Gastroesophageal sphincter (tissue), 4 donors: ENCODE measurements around the gene SLC29A3. TPM values are rescaled to one million over a fixed set of nuclear protein-coding genes. Genes with fewer than 3 reads are reported as not detected.

Source experiments
- ATAC-seq: fragments of 150-250 bp; one replicate; pipeline ENCODE4 v1.9.1; 2016; ENCODE audit warnings: mild to moderate bottlenecking, moderate library complexity
- H3K27ac ChIP-seq, 4 donors: fragments of 200-600 bp; sonication (generic) in 3 of 4; 1 replicate in 3 of 4; 2 replicates in 1 of 4; pipeline ENCODE4 v1.5.1; 2016 to 2019
- H3K27me3 ChIP-seq: fragments of 200-600 bp; sonication (generic); one replicate; pipeline ENCODE4 v1.5.1; 2019
- H3K36me3 ChIP-seq, 2 donors: fragments of 200-600 bp; sonication (generic); one replicate each; pipeline ENCODE4 v1.5.1; 2019; ENCODE audit warnings: control low read depth in 1 of 2
- H3K4me1 ChIP-seq, 3 donors: fragments of 200-600 bp; sonication (generic); 1 replicate in 2 of 3; 2 replicates in 1 of 3; pipeline ENCODE4 v1.5.1; 2016 to 2019; ENCODE audit warnings: control low read depth in 2 of 3
- H3K4me3 ChIP-seq, 2 donors: fragments of 200-600 bp; sonication (generic); one replicate each; pipeline ENCODE4 v1.5.1; 2019; ENCODE audit warnings: mild to moderate bottlenecking in 1 of 2, moderate library complexity in 1 of 2
- H3K9me3 ChIP-seq, 3 donors: fragments of 200-600 bp; sonication (generic); one replicate each; pipeline ENCODE4 v1.5.1; 2017 to 2019; ENCODE audit warnings: control low read depth in 2 of 3
- CTCF ChIP-seq, 4 experiments: fragments of 200-600 bp in 2 of 4; fragments of 450-650 bp in 2 of 4; sonication (generic) in 1 of 4; IDR thresholded peaks; one replicate each; pipeline ENCODE4 v1.5.1; 2017 to 2019; ENCODE audit warnings: antibody characterized with exemption in 4 of 4, mild to moderate bottlenecking in 2 of 4, moderate library complexity in 2 of 4
- EP300 ChIP-seq: sonication (generic); formaldehyde crosslinking; IDR thresholded peaks from one replicate; pipeline ENCODE4 v1.6.1; 2017; ENCODE audit warnings: antibody characterized with exemption, mild to moderate bottlenecking
- POLR2A ChIP-seq, 2 donors: fragments of 450-650 bp; IDR thresholded peaks; one replicate each; pipeline ENCODE4 v1.6.1; 2017; ENCODE audit warnings: antibody characterized with exemption in 2 of 2, mild to moderate bottlenecking in 2 of 2, moderate library complexity in 1 of 2
- POLR2AphosphoS5 ChIP-seq: sonication (generic); formaldehyde crosslinking; IDR thresholded peaks from one replicate; pipeline ENCODE4 v1.6.1; 2017; ENCODE audit warnings: antibody characterized with exemption
- WGBS, 2 donors: methylation state at CpG; one replicate each; pipeline ENCODE4 v1.1.5; 2018; ENCODE audit warnings: low coverage in 1 of 2; 5-methylcytosine and 5-hydroxymethylcytosine counted together
- total RNA-seq, 4 donors: library from RNA; depleted of rRNA; stranded (reverse); fragments of >200 nt; gene quantifications; one replicate each; pipeline ENCODE4 v1.1.0, GENCODE V29; 2016

Gene SLC29A3
- total RNA-seq, 4 donors from 2014 or later: 3.3 to 9.8 (median 4.9) TPM

GRCh38 chr10:71348850-71349249, 29.8 kb downstream of the SLC29A3 start:
- WGBS, 2 donors: 100% methylated on average over 1 of the region's 1 CpG
- no peaks in the 10 kb centered on the region for H3K9me3 ChIP-seq
- ATAC-seq: no peak
- H3K4me1 ChIP-seq: peaks cover 0 to 4% (median 0%) of the 10 kb centered on the region in 3 donors
- TF ChIP-seq POLR2AphosphoS5 (no peak), POLR2A (IDR thresholded peaks at IDR 0.05) (no peak), EP300 (no peak)
- no peaks in the 10 kb centered on the region for H3K27me3 ChIP-seq
- no peak overlapping the region for H3K4me3 ChIP-seq
- peaks cover 0 to 53% of the 10 kb centered on the region in 2 donors for H3K36me3 ChIP-seq
- no peak overlapping the region for H3K27ac ChIP-seq

- Histone ChIP-seq H3K4me3 (no peak overlapping the region), H3K36me3 (peaks cover 0 to 59% of the 10 kb centered on the region in 2 donors), H3K27me3 (no peaks in the 10 kb centered on the region), H3K9me3 (no peaks in the 10 kb centered on the region), H3K4me1 (no peaks in the 10 kb centered on the region), H3K27ac (no peak overlapping the region)
- 93 to 100% methylated on average over 1 to 5 of the region's 7 CpGs for WGBS, 2 donors
- ATAC-seq: no peak
- TF ChIP-seq EP300: no peak
- TF ChIP-seq POLR2AphosphoS5: no peak
- TF ChIP-seq CTCF (IDR thresholded peaks at IDR 0.05): no peak
- no peak for TF ChIP-seq POLR2A (IDR thresholded peaks at IDR 0.05)
Observed at GRCh38 chr10:71349406-71349805, 30.3 kb downstream of the SLC29A3 start.

- Histone ChIP-seq H3K4me1 (no peaks in the 10 kb centered on the region), H3K27ac (no peak overlapping the region), H3K36me3 (peaks cover 0 to 73% of the 10 kb centered on the region in 2 donors), H3K27me3 (no peaks in the 10 kb centered on the region), H3K9me3 (no peaks in the 10 kb centered on the region), H3K4me3 (no peak overlapping the region)
- no peak for TF ChIP-seq POLR2AphosphoS5
- TF ChIP-seq POLR2A (IDR thresholded peaks at IDR 0.05): no peak
- ATAC-seq: no peak
- 93 to 100% methylated on average over 1 to 3 of the region's 6 CpGs for WGBS, 2 donors
Observed at GRCh38 chr10:71351087-71351486, 32.0 kb downstream of the SLC29A3 start.

- 80 to 100% methylated on average over 1 to 5 of the region's 14 CpGs for WGBS, 2 donors
- peak; percentile 31 for ATAC-seq
- Histone ChIP-seq H3K4me1 (no peaks in the 10 kb centered on the region), H3K27ac (no peak overlapping the region), H3K9me3 (no peaks in the 10 kb centered on the region), H3K27me3 (no peaks in the 10 kb centered on the region), H3K36me3 (peaks cover 0 to 80% of the 10 kb centered on the region in 2 donors), H3K4me3 (no peak overlapping the region)
- TF ChIP-seq EP300 (no peak), POLR2AphosphoS5 (no peak), POLR2A (IDR thresholded peaks at IDR 0.05) (no peak), CTCF (IDR thresholded peaks at IDR 0.05) (no peak)
Observed at GRCh38 chr10:71351628-71352319, 32.7 kb downstream of the SLC29A3 start.

- no peak overlapping the region for H3K27ac ChIP-seq
- no peaks in the 10 kb centered on the region for H3K27me3 ChIP-seq
- ATAC-seq: no peak
- 67 to 70% methylated on average over 3 to 9 of the region's 9 CpGs for WGBS, 2 donors
- peaks cover 0 to 3% (median 0%) of the 10 kb centered on the region in 3 donors for H3K4me1 ChIP-seq
- H3K9me3 ChIP-seq: no peaks in the 10 kb centered on the region
- peaks cover 0 to 83% of the 10 kb centered on the region in 2 donors for H3K36me3 ChIP-seq
- TF ChIP-seq POLR2A (IDR thresholded peaks at IDR 0.05): no peak
- no peak for TF ChIP-seq CTCF (IDR thresholded peaks at IDR 0.05)
- no peak for TF ChIP-seq POLR2AphosphoS5
- no peak for TF ChIP-seq EP300
- no peak overlapping the region for H3K4me3 ChIP-seq
Observed at GRCh38 chr10:71353639-71354038, 34.6 kb downstream of the SLC29A3 start.

GRCh38 chr10:71354776-71355175, 35.7 kb downstream of the SLC29A3 start:
- H3K9me3 ChIP-seq: no peaks in the 10 kb centered on the region
- H3K27me3 ChIP-seq: no peaks in the 10 kb centered on the region
- TF ChIP-seq EP300: no peak
- TF ChIP-seq CTCF (IDR thresholded peaks at IDR 0.05): no peak
- no peak for TF ChIP-seq POLR2A (IDR thresholded peaks at IDR 0.05)
- no peak for TF ChIP-seq POLR2AphosphoS5
- no peak overlapping the region for H3K27ac ChIP-seq
- H3K36me3 ChIP-seq: peaks cover 0 to 91% of the 10 kb centered on the region in 2 donors
- ATAC-seq: no peak
- WGBS, 2 donors: 67 to 96% methylated on average over 1 to 6 of the region's 7 CpGs
- no peak overlapping the region for H3K4me3 ChIP-seq
- peaks cover 0 to 3% (median 0%) of the 10 kb centered on the region in 3 donors for H3K4me1 ChIP-seq
